TTC549 (cell line): ENCODE measurements around the gene GMDS.

Experiments
- FAIRE-seq: peaks from 2 replicates; lab custom pipeline; 2012; peaks lifted over from hg19 to GRCh38; lab: Jason Lieb, UNC

GMDS gene

GRCh38 chr6:1737463-1738311 is 507.7 kb downstream of the GMDS start:
- FAIRE-seq = no peak

DNA sequence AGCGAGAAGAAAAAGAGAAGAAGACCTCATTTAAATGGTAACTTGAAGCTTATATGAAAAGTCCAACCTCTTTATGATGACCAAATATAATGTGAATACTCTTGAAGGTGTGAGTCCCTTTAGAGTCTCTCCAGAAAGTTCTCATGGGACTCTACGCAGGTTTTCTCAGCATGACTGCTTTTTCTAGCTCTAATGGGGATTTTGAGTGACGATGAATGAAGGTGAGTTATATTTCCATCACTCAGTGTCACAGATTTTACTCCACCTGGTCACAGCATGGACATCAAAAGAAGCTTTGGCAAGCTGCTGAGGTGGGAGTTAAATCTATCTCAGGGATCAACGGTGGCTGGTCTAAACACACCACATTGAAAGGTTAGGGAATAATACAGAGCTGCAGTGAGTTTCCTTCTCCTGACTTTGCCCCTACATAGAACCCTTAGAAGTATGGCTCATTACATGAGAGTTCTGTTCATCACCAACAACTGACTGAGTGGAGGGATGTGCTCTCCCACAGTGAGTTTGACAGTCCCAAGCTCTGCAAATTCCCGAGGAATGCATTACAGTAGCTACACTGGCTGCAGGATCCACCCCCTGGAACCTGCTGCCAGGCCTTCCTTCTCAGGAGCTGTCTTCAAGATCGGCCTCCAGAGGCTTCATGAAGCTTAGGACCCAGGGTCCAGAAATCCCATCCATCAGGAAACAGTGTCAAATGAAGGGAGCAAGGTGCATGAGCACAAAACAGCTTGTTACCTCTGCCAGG is 508.9 kb downstream of the GMDS start:
- FAIRE-seq = no peak

DNA sequence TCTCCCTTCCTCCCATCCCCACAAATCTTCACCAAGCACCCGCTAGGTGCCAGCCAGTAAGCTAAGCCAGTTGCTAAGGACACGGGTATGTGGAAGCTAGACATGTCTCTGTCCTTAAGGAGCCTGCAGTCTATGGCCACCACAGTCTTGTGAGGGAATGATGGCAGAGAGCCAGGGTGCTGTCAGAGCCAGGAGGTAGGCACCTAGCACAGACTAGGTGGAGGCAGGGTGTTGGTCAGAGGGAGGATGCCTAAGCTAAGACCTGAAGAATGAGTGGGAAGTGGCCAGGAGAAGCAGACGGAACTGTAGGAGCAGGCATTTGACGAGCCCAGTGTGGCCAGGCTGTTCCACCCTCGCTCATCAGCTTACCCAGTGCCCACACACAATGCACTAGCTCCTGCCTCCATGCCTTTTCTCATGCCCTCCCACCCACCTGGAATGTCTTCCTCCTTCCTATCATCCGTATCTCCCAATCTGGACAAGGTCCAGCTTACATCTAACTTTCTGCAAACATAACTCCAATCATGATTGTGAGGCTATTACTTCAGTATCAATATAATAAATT is 510.1 kb downstream of the GMDS start:
- no peak for FAIRE-seq

- no peak for FAIRE-seq
Measured at GRCh38 chr6:1730882-1731281, 514.5 kb downstream of the GMDS start.

- no peak for FAIRE-seq
Measured at GRCh38 chr6:1729750-1730140, 515.7 kb downstream of the GMDS start.

DNA sequence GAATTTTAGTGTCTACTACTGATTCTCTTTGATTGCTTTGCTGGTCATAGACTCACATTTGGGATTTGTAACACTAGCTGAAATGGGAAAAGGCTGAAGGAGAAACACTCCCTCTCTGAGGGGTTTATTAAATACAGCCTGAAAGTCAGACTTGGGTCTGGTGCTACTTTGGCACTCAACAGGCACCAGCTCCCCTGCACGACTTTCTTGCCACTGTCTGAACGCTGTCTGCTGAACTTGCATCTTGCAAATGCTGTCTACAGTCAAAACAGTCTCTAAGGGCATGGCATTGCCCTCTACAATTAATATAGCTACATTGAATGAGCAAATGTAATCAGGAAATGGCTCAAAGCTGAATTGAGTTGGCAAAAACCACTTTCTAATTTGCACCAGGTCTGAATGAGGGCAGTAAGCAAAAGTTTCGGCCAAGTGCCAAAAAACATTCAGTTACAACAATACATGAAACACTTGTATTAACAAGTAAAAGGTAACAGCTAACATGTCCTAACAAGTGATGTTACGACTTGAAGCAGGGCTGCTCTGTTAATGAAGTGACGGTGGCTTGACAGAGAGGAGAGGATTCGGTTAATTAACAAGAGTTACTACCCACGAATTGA is 516.2 kb downstream of the GMDS start:
- no peak for FAIRE-seq

GRCh38 chr6:1726341-1726768 is 519.0 kb downstream of the GMDS start:
- no peak for FAIRE-seq

- FAIRE-seq = no peak
Measured at GRCh38 chr6:1724616-1725015, 520.8 kb downstream of the GMDS start.

DNA sequence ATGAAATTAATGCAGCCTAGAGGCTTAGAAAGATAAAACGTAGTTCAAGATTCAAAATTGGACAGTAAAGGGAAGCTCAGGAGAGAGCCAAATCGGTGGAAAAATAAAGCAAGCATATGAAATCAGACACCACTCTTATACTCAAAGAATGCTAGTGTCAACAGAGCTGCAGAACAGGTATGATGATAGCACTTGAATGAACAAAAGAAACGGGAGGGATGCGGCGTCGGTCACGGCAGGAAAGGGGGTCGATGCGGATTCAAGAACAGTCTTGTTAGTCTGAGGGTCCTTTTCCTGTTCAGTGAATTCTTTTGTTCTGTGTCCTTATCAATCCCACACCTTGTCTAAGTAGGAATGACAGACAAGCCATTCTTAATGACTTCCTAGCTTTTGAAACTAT is 521.3 kb downstream of the GMDS start:
- FAIRE-seq = no peak

- FAIRE-seq = no peak
Measured at GRCh38 chr6:1722801-1723200, 522.6 kb downstream of the GMDS start.

DNA sequence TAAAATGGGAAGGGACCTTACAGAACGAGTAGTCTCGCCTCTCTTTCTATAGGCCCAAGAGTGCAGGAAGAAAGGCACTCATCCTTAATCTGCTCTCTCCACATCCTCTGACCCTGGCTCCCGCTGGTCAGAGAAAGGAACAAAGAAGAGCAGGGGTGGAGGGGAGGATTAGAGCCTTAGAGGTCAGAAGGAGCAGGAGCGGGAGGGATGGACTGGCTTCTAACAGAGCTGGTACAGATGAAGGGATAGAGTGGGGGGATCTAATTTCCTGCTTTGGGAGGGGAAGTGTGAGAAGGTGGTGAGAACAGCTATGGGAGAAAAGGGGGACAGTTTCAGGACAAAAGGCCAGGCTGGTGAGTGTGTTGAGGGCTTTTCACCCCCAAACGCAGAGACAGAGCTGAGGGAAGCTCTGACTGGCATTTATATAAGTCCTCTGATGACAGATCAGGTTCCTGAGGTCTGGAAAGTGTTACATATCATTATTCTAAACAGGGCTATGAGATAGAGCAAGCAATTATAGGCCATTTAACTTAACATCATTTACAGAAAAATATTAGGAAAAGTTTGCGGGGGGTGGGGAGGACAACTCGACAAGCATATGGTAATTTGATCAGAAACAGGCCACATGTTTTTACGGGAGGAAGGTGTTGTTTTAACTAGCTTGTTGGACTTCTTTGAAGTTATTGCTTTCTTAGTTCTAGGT is 524.6 kb downstream of the GMDS start:
- FAIRE-seq = no peak

GRCh38 chr6:1719922-1720321 is 525.5 kb downstream of the GMDS start:
- FAIRE-seq = no peak

- FAIRE-seq = no peak
Measured at GRCh38 chr6:1716868-1717267, 528.5 kb downstream of the GMDS start.

GRCh38 chr6:1716396-1716795 is 529.0 kb downstream of the GMDS start:
- FAIRE-seq = no peak

DNA sequence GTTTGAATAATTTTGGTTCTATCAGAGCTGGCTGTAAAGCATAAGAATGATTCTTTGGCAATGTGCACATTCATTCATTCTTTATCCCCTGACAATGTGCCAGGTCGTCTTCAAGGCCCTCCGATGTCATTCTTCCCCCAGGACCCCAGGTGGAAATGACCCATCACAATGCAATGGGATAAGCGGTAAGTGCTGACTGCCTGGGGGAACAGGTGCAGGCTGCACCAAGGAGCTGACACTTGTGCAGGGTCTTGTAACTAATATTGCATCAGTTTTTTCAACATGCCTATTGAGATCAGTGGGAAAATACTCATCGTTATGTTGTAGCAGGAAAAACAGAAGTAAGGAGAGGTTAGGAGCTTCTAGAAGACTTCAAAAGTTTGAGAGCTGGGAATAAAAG is 530.1 kb downstream of the GMDS start:
- no peak for FAIRE-seq

GRCh38 chr6:1714654-1715053 is 530.8 kb downstream of the GMDS start:
- no peak for FAIRE-seq

GRCh38 chr6:1713016-1713600 is 532.3 kb downstream of the GMDS start:
- no peak for FAIRE-seq

DNA sequence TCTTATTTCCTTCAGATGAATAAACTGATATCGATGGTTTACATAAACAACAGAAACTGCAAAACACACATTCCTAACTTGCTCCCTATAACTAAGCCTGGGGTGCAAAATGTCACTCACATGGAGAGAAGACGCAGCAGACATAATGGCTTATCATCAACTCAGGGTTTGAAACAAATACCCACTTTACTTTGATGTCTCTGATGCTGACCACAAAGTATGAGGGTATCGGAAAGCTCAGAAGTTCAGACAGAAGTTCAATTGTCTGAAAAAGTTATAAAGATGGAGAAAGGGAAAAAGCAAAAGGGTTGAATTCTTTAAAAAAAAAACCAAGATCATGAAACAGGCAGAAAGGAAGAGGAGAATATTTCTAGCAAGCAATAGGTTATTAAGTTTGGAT is 533.0 kb downstream of the GMDS start:
- no peak for FAIRE-seq

DNA sequence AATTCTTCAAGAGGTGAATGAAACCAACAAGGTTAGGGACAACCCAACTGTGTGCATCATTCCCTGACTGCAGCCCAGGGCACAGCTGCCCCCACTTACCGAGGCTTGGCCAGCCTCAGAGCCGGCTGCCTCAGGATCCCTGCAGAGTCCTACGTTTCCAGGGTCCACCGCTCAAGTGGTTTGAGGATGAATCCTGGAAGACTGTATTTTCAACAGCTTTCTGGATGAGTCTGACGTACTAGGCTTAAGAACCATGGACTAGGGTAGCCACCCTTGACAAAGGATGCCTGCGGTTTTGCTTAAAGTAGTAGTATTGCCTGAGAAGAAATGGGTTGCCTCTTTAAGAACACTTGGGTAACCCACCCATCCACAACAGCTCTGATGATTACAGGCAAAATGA is 534.3 kb downstream of the GMDS start:
- no peak for FAIRE-seq

- no peak for FAIRE-seq
Measured at GRCh38 chr6:1709234-1709641, 536.2 kb downstream of the GMDS start.

- no peak for FAIRE-seq
Measured at GRCh38 chr6:1708820-1709219, 536.6 kb downstream of the GMDS start.

DNA sequence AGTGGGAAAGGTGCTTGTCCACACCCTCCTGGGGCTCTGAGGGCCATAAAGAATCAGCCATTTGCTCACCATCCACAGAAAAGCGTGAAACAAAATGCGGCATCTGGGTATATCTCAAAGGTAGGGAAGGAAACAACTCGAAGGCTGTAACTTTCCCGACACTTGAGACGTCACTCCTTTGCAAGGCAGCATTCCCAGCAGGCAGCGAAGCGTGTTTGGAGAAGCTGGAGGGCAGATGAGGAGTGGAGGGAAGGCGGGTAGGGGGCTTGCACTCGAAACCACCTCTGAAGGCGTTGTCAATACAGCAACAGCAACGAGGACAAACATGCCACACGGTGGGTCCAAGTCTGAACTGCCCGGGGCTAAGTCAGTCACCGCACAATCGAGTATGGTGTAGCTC is 537.3 kb downstream of the GMDS start:
- no peak for FAIRE-seq
